ENCODE results near the gene ATG2A. TPM values are rescaled to one million over a fixed set of nuclear protein-coding genes. Genes with fewer than 3 reads are reported as not detected.

Gene ATG2A
- total RNA-seq, 1 donor from 2014 or later: 4.4 TPM

DNA sequence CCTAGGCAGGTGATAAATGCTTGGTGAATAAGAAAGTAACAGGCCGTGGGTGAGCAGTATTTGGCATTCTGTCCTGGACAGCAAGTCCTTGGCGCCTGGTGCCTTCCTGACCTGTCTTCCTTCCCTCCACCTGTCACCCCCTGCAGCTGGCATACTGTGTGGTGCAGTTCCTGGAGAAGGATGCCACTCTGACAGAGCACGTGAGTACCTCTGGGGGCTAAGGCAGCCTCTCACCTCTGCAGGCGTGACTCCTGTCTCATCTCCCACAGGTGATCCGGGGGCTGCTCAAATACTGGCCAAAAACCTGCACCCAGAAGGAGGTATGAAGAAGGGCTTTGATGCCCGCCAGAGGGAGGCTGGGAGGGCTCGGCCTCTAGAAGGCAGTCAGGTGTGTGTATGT lies 14.3 kb upstream of the ATG2A start:
- TF ChIP-seq, protein P1, sequence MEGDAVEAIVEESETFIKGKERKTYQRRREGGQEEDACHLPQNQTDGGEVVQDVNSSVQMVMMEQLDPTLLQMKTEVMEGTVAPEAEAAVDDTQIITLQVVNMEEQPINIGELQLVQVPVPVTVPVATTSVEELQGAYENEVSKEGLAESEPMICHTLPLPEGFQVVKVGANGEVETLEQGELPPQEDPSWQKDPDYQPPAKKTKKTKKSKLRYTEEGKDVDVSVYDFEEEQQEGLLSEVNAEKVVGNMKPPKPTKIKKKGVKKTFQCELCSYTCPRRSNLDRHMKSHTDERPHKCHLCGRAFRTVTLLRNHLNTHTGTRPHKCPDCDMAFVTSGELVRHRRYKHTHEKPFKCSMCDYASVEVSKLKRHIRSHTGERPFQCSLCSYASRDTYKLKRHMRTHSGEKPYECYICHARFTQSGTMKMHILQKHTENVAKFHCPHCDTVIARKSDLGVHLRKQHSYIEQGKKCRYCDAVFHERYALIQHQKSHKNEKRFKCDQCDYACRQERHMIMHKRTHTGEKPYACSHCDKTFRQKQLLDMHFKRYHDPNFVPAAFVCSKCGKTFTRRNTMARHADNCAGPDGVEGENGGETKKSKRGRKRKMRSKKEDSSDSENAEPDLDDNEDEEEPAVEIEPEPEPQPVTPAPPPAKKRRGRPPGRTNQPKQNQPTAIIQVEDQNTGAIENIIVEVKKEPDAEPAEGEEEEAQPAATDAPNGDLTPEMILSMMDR (IDR thresholded peaks at IDR 0.05): no peak
- TF ChIP-seq EZH2 (IDR thresholded peaks at IDR 0.05) (no peak), EZH2phosphoT487 (IDR thresholded peaks at IDR 0.05) (no peak)
- H3K9me3 ChIP-seq (ENCODE audit: low read depth): no peaks in the 10 kb centered on the region
- H3K9ac ChIP-seq: no peak overlapping the region
- H3K27ac Mint-ChIP-seq: no peak overlapping the region
- no peaks in the 10 kb centered on the region for H3K79me2 ChIP-seq (ENCODE audit: low read depth)
- no peak overlapping the region for H3K27ac ChIP-seq
- H3K4me1 ChIP-seq: peaks cover 11% of the 10 kb centered on the region
- peaks cover 8% of the 10 kb centered on the region for H3F3A ChIP-seq (ENCODE audit: low read depth)
- no peak overlapping the region for H2AFZ ChIP-seq (replicated peaks)
- no peak overlapping the region for H3K4me3 Mint-ChIP-seq
- H3K4me1 Mint-ChIP-seq: peaks cover 16% of the 10 kb centered on the region
- peaks cover 7% of the 10 kb centered on the region for H3K36me3 Mint-ChIP-seq
- no peak overlapping the region for H3K4me2 ChIP-seq
- DNase-seq (ENCODE audit: low spot score): no peak
- H3K27me3 ChIP-seq: no peaks in the 10 kb centered on the region
- no peaks in the 10 kb centered on the region for H3K36me3 ChIP-seq
- no peaks in the 10 kb centered on the region for H3K9me3 Mint-ChIP-seq
- peaks cover 7% of the 10 kb centered on the region for H3K27me3 Mint-ChIP-seq (ENCODE audit: insufficient read depth, low read depth)
- no peaks in the 10 kb centered on the region for H4K20me1 ChIP-seq (ENCODE audit: low read depth)
- no peak overlapping the region for H3K4me3 ChIP-seq

DNA sequence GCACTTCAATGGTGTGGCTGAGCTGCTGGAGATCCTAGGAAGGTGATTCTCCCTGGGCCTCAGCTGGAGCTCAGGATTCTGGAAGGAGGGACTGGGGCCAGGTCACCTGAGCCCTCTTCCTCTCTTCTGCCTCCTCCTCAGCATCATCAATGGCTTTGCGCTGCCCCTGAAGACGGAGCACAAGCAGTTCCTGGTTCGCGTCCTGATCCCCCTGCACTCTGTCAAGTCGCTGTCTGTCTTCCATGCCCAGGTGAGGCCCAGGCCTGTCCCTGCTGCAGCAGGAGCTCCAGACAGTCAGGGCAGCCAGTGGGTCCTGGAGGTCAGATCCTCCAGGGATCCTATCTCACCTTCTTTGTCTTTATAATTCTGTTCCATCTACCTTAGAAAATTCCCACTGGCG lies 13.3 kb upstream of the ATG2A start:
- no peak overlapping the region for H2AFZ ChIP-seq (replicated peaks)
- H3K36me3 ChIP-seq: no peaks in the 10 kb centered on the region
- H3F3A ChIP-seq (ENCODE audit: low read depth): peaks cover under 1% of the 10 kb centered on the region
- Mint-ChIP-seq H3K9me3 (no peaks in the 10 kb centered on the region), H3K4me3 (peak overlapping the region; percentile 28), H3K27me3 (ENCODE audit: insufficient read depth, low read depth) (peaks cover 4% of the 10 kb centered on the region), H3K4me1 (peaks cover 8% of the 10 kb centered on the region), H3K27ac (no peak overlapping the region), H3K36me3 (peaks cover 7% of the 10 kb centered on the region)
- H3K9ac ChIP-seq: no peak overlapping the region
- no peak for DNase-seq (ENCODE audit: low spot score)
- no peak overlapping the region for H3K4me2 ChIP-seq
- peaks cover 1% of the 10 kb centered on the region for H3K4me1 ChIP-seq
- peaks cover 1% of the 10 kb centered on the region for H3K27me3 ChIP-seq
- H3K9me3 ChIP-seq (ENCODE audit: low read depth): no peaks in the 10 kb centered on the region
- H3K27ac ChIP-seq: no peak overlapping the region
- no peaks in the 10 kb centered on the region for H4K20me1 ChIP-seq (ENCODE audit: low read depth)
- no peak overlapping the region for H3K4me3 ChIP-seq
- TF ChIP-seq, protein P1 (IDR thresholded peaks at IDR 0.05): no peak
- TF ChIP-seq EZH2 (IDR thresholded peaks at IDR 0.05) (no peak), EZH2phosphoT487 (IDR thresholded peaks at IDR 0.05) (no peak)
- no peaks in the 10 kb centered on the region for H3K79me2 ChIP-seq (ENCODE audit: low read depth)

DNA sequence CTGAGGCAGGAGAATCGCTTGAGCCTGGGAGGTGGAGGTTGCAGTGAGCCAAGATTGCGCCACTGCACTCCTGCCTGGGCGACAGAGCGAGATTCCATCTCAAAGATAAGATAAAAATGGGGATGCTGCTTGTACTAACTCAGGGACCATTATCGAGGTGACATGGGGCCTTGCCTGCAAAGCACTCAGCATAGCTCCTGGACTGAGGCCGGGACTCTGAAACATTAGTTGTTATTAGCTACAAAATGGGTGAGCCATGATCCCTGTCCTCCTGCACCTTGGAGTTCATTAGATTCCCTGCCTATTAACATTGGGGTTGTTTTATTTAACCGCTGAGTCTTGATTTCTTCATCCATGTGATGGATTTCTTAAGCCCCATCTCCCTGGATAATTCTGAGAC lies 12.6 kb upstream of the ATG2A start:
- no peak for TF ChIP-seq EZH2phosphoT487 (IDR thresholded peaks at IDR 0.05)
- TF ChIP-seq, protein P1 (IDR thresholded peaks at IDR 0.05): no peak
- TF ChIP-seq EZH2 (IDR thresholded peaks at IDR 0.05): no peak
- Mint-ChIP-seq H3K4me3 (no peak overlapping the region), H3K27ac (no peak overlapping the region)

More for the DNA sequence above, 12.6 kb upstream of the ATG2A start:
- DNase-seq (ENCODE audit: low spot score): no peak
- peaks cover 7% of the 10 kb centered on the region for H3K27me3 ChIP-seq
- H3K36me3 ChIP-seq: no peaks in the 10 kb centered on the region
- no peaks in the 10 kb centered on the region for H3K79me2 ChIP-seq (ENCODE audit: low read depth)
- no peak overlapping the region for H3K27ac ChIP-seq
- H3F3A ChIP-seq (ENCODE audit: low read depth): no peaks in the 10 kb centered on the region
- Mint-ChIP-seq H3K9me3 (no peaks in the 10 kb centered on the region), H3K4me1 (peaks cover 10% of the 10 kb centered on the region), H3K36me3 (peaks cover 7% of the 10 kb centered on the region), H3K27me3 (ENCODE audit: insufficient read depth, low read depth) (peaks cover 4% of the 10 kb centered on the region)
- H3K4me3 ChIP-seq: no peak overlapping the region
- H2AFZ ChIP-seq (replicated peaks): no peak overlapping the region
- H3K9me3 ChIP-seq (ENCODE audit: low read depth): no peaks in the 10 kb centered on the region
- H3K4me1 ChIP-seq: no peaks in the 10 kb centered on the region
- H4K20me1 ChIP-seq (ENCODE audit: low read depth): no peaks in the 10 kb centered on the region
- no peak overlapping the region for H3K4me2 ChIP-seq
- H3K9ac ChIP-seq: no peak overlapping the region
